Keratinocyte (primary cell): ENCODE results near the gene AHRR. TPM values are rescaled to one million over a fixed set of nuclear protein-coding genes. Genes with fewer than 3 reads are reported as not detected.

Source experiments
- DNase-seq: peaks from one replicate; pipeline ENCODE4 v3.0.0-alpha.2; 2011; ENCODE audit warnings: low read depth, missing footprints, low spot score
- FAIRE-seq: peaks from 2 replicates; lab custom pipeline; 2011; peaks lifted over from hg19 to GRCh38; lab: Jason Lieb, UNC
- H2AFZ ChIP-seq: 2 replicates; pipeline ENCODE4 v1.6.0; 2012; ENCODE audit warnings: low read length, control low read depth, inconsistent platforms; ENCODE audit not compliant: control insufficient read depth
- H3K27ac ChIP-seq: 2 replicates; pipeline ENCODE4 v1.5.1; 2011; ENCODE audit warnings: low read length; ENCODE audit not compliant: control insufficient read depth, insufficient read depth
- H3K27me3 ChIP-seq: 3 replicates; pipeline ENCODE4 v1.6.0; 2011; ENCODE audit warnings: low read length; ENCODE audit not compliant: control insufficient read depth, insufficient read depth; ENCODE audit errors: extremely low read depth
- H3K36me3 ChIP-seq, 2 experiments: 2 replicates in 1 of 2; 3 replicates in 1 of 2; pipeline ENCODE4 v1.5.1; 2011; ENCODE audit warnings: low read length in 2 of 2, mild to moderate bottlenecking in 1 of 2; ENCODE audit not compliant: control insufficient read depth in 2 of 2, insufficient read depth in 2 of 2; ENCODE audit errors: extremely low read depth in 1 of 2
- H3K4me1 ChIP-seq: 3 replicates; pipeline ENCODE4 v1.5.1; 2011; ENCODE audit warnings: low read length; ENCODE audit not compliant: control insufficient read depth, insufficient read depth; ENCODE audit errors: extremely low read depth
- H3K4me2 ChIP-seq: 3 replicates; pipeline ENCODE4 v1.6.0; 2011; ENCODE audit warnings: low read depth, low read length; ENCODE audit not compliant: control insufficient read depth, insufficient read depth; ENCODE audit errors: extremely low read depth
- H3K4me3 ChIP-seq, 3 experiments: fragments of 200-600 bp in 1 of 3; sonication (generic) in 1 of 3; 2 replicates in 2 of 3; 3 replicates in 1 of 3; pipeline ENCODE4 v1.5.1; 2011 to 2016; ENCODE audit warnings: low read length in 3 of 3, mild to moderate bottlenecking in 3 of 3, control low read depth in 2 of 3, inconsistent platforms in 1 of 3, low read depth in 1 of 3, mixed read lengths in 1 of 3, mixed run types in 1 of 3, moderate library complexity in 1 of 3; ENCODE audit not compliant: control insufficient read depth in 2 of 3, insufficient read depth in 2 of 3; ENCODE audit errors: extremely low read depth in 1 of 3
- H3K79me2 ChIP-seq: 2 replicates; pipeline ENCODE4 v1.6.0; 2012; ENCODE audit warnings: low read length; ENCODE audit not compliant: control insufficient read depth, insufficient read depth
- H3K9ac ChIP-seq: 3 replicates; pipeline ENCODE4 v1.6.0; 2011; ENCODE audit warnings: low read length; ENCODE audit not compliant: control insufficient read depth, insufficient read depth; ENCODE audit errors: extremely low read depth
- H3K9me1 ChIP-seq: 3 replicates; pipeline ENCODE4 v1.6.0; 2011; ENCODE audit warnings: low read length; ENCODE audit not compliant: control insufficient read depth, insufficient read depth; ENCODE audit errors: extremely low read depth
- H3K9me3 ChIP-seq: 2 replicates; pipeline ENCODE4 v1.5.1; 2012; ENCODE audit warnings: low read depth, low read length; ENCODE audit not compliant: control insufficient read depth
- H4K20me1 ChIP-seq: 3 replicates; pipeline ENCODE4 v1.6.0; 2011; ENCODE audit warnings: low read length; ENCODE audit not compliant: control insufficient read depth, insufficient read depth; ENCODE audit errors: extremely low read depth
- CTCF ChIP-seq, 3 experiments: IDR thresholded peaks in 1 of 3; conservative IDR thresholded peaks in 1 of 3; optimal IDR thresholded peaks in 1 of 3; 2 replicates in 2 of 3; 3 replicates in 1 of 3; pipeline versions ENCODE3 to v1.5.1; 2011; ENCODE audit warnings: low read length in 3 of 3, mild to moderate bottlenecking in 3 of 3, moderate library complexity in 2 of 3, control low read depth in 1 of 3, inconsistent platforms in 1 of 3; ENCODE audit not compliant: insufficient read depth in 2 of 3; ENCODE audit errors: extremely low read depth in 1 of 3
- EZH2 ChIP-seq: IDR thresholded peaks from one replicate; pipeline ENCODE4 v1.6.1; 2012; ENCODE audit warnings: inconsistent platforms, mild to moderate bottlenecking, low read length, moderate library complexity
- dilution Hi-C: fragments of 300-500 bp; cut with MboI; formaldehyde crosslinking; loops from one replicate; pipeline ENCODE4 v1.7.0; 2020; ENCODE audit warnings: low sequenced_read_pairs; ENCODE audit not compliant: extremely low pct_ligation_motif_present
- polyA plus RNA-seq, 5 experiments: library from polyadenylated mRNA; depleted of rRNA in 3 of 5; stranded (reverse) in 3 of 5; stranded (forward) in 1 of 5; unstranded in 1 of 5; fragments of >200 nt; gene quantifications; 1 replicate in 1 of 5; 2 replicates in 3 of 5; 3 replicates in 1 of 5; pipeline versions ENCODE4 v1.2.1 to v1.2.3, GENCODE V29; 2011 to 2012; ENCODE audit warnings: missing spikeins in 2 of 5, low read depth in 1 of 5, low replicate concordance in 1 of 5

The AHRR gene
- polyA plus RNA-seq, 1 donor (not counting 4 experiments of a cell fraction or from before 2014, with no cell fraction given), result 0.24 TPM

- Histone ChIP-seq H3K27ac (no peak overlapping the region), H4K20me1 (no peaks in the 10 kb centered on the region), H2AFZ (no peak overlapping the region), H3K9ac (no peak overlapping the region), H3K4me2 (no peak overlapping the region), H3K9me1 (no peaks in the 10 kb centered on the region), H3K4me1 (no peaks in the 10 kb centered on the region), H3K79me2 (no peaks in the 10 kb centered on the region), H3K4me3 (no peak overlapping the region), H3K9me3 (no peaks in the 10 kb centered on the region), H3K36me3 (no peaks in the 10 kb centered on the region), H3K27me3 (no peaks in the 10 kb centered on the region)
- TF ChIP-seq CTCF (optimal IDR thresholded peaks at IDR 0.05 in 1 of 3, IDR thresholded peaks at IDR 0.05 in 1 of 3, conservative IDR thresholded peaks at IDR 0.05 in 1 of 3; ENCODE audit: extremely low read depth in 1 of 3, insufficient read depth in 2 of 3, low read length in 3 of 3) (no peak), EZH2 (no peak)
- FAIRE-seq (no peak), DNase-seq (no peak)
- dilution Hi-C loops, result no loop called here
Observed at GRCh38 chr5:352639-353611, 31.4 kb downstream of the AHRR start.

GRCh38 chr5:353612-354580, 32.4 kb downstream of the AHRR start:
- FAIRE-seq, result no peak
- no peak for TF ChIP-seq EZH2
- TF ChIP-seq CTCF (optimal IDR thresholded peaks at IDR 0.05 in 1 of 3, IDR thresholded peaks at IDR 0.05 in 1 of 3, conservative IDR thresholded peaks at IDR 0.05 in 1 of 3; ENCODE audit: extremely low read depth in 1 of 3, insufficient read depth in 2 of 3, low read length in 3 of 3), result no peak
- Histone ChIP-seq H3K79me2 (no peaks in the 10 kb centered on the region), H4K20me1 (no peaks in the 10 kb centered on the region), H3K9ac (no peak overlapping the region), H2AFZ (no peak overlapping the region), H3K36me3 (no peaks in the 10 kb centered on the region), H3K4me3 (no peak overlapping the region), H3K9me3 (no peaks in the 10 kb centered on the region), H3K27ac (no peak overlapping the region), H3K4me1 (no peaks in the 10 kb centered on the region), H3K27me3 (no peaks in the 10 kb centered on the region), H3K9me1 (no peaks in the 10 kb centered on the region), H3K4me2 (no peak overlapping the region)
- dilution Hi-C loops, result no loop called here
- DNase-seq, result no peak
